Activated CD4-positive, CD25-positive, alpha-beta regulatory T cell treated with anti-CD3 and anti-CD28 coated beads, Interleukin-2, amount 50 U/mL, for 72 hours (primary cell): ENCODE results near the gene PPEF2.
"Not testable (repeated sequence)": the region's sequence is repeated elsewhere in the genome, so short reads cannot be mapped to it uniquely, and the experiment has no call there.

Source experiments
- DNase-seq: peaks from one replicate; pipeline ENCODE4 v3.0.0; 2021

Gene PPEF2, protein sequence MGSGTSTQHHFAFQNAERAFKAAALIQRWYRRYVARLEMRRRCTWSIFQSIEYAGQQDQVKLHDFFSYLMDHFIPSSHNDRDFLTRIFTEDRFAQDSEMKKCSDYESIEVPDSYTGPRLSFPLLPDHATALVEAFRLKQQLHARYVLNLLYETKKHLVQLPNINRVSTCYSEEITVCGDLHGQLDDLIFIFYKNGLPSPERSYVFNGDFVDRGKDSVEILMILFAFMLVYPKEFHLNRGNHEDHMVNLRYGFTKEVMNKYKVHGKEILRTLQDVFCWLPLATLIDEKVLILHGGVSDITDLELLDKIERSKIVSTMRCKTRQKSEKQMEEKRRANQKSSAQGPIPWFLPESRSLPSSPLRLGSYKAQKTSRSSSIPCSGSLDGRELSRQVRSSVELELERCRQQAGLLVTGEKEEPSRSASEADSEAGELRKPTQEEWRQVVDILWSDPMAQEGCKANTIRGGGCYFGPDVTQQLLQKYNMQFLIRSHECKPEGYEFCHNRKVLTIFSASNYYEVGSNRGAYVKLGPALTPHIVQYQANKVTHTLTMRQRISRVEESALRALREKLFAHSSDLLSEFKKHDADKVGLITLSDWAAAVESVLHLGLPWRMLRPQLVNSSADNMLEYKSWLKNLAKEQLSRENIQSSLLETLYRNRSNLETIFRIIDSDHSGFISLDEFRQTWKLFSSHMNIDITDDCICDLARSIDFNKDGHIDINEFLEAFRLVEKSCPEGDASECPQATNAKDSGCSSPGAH

GRCh38 chr4:75902352-75902751 lies at the start of gene PPEF2:
Gene PPEF2 (minus strand): TSS chr4:75902452. CDS start chr4:75896325, 6,127 bp downstream.
- DNase-seq = no peak

DNA sequence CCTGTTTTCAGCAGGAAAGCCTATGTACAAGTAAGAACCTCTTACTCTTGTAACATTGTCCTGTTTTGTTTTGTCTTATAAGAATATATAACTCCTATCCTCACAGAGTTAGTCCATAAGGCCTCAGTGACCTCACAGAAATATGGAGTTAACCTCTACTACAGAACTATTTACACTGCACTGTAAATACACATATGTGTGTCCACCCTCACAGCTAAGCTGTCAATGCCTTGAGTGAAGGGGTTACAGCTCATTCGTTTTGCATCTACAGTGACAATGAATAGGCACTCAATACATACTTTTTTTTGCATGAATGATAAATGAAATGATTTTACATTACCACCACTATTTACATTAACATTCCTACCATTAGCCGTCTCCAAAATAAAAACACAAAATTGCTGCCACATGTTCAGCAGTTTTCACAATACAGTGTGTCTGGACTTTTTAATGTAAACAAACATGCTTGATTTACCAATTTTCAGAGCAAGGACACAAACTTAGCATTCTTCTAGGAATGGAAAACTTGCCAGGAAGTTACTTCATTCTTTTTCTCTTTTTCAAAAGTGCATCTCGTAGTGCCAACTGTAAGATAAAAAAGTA lies 48.1 kb upstream of the PPEF2 start:
- DNase-seq = no peak

DNA sequence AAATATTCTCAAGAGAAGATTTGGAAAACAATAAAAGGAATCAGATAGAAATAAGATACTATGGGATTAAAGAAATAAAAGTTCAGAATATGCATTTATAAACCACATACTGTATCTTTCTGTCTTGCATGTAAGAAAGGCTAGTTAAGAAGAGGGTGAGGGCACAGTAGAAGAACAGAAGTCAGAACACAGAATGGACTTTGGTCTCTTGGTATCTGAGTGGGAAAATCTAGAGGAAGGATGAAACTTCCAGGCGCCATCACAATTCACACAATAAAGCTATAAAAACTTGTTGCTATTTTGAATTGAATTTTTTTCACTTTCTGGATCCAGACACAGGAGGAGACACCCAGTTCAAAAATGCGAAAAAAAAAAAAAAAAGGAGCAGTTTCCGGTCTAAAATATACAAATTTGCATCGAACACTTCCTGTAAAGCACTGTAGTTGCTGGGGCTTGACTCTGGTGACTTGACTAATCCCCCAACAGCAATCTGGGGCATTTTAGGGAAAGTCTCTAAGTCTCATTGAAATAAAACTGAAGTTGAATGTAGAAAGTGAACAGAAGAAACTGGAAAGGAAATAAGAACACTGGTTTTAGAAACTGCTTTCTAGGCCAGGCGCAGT lies 46.7 kb upstream of the PPEF2 start:
- no peak for DNase-seq

- peak; percentile 82 for DNase-seq
These were observed 38.5 kb upstream of the PPEF2 start, which contains the start of gene NAAA for GRCh38 chr4:75940692-75941253. Gene NAAA (minus strand): TSS chr4:75941013. CDS start chr4:75940949, 64 bp downstream.

DNA sequence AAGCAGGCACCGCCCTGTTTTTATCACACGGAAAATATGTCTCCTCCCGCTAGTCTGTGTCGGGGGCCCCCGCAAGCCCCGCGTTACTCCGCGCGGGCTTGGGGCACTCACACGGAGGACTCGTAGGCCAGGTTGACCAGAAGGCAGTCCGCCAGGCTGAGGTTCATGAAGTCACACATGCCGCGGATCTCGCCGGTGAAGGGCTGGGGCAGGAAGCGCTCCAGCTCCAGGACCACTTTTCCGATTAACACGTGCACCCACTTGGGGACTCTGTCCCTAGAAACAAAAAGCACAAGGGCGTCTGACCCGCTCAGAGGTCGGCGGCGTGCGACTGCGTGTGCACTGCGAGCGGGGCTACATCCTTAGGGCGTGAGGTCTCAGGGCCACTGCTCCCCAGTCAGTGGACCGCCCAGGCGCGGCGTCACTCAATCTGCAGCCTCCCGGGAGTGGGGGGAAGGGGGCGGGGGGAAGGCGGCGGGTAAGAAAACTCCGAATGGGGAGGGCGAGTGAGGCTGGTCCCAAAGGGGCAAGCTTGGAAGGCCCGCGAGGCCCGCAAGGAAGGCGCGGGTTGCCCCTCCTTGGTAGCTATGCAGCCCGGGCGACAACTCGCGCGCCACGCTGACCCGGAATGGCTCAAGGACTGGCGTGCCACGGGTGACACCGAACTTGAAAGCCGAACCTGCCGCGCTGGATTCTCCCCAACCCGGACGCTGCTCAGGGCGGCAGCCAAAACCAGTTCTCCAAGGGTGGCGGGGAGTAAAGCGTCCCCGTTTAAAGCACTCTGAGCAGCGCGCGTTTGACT lies 37.8 kb upstream of the PPEF2 start:
- DNase-seq = peak; percentile 68

GRCh38 chr4:75935628-75936027 lies 33.4 kb upstream of the PPEF2 start:
- DNase-seq = no peak

- no peak for DNase-seq
These were observed 27.9 kb upstream of the PPEF2 start for GRCh38 chr4:75930152-75930551.

GRCh38 chr4:75924916-75925315 lies 22.7 kb upstream of the PPEF2 start:
- not testable (repeated sequence) for DNase-seq

GRCh38 chr4:75924309-75924827 lies 22.1 kb upstream of the PPEF2 start:
- no peak for DNase-seq

- no peak for DNase-seq
These were observed 20.3 kb upstream of the PPEF2 start for GRCh38 chr4:75922588-75922987.

DNA sequence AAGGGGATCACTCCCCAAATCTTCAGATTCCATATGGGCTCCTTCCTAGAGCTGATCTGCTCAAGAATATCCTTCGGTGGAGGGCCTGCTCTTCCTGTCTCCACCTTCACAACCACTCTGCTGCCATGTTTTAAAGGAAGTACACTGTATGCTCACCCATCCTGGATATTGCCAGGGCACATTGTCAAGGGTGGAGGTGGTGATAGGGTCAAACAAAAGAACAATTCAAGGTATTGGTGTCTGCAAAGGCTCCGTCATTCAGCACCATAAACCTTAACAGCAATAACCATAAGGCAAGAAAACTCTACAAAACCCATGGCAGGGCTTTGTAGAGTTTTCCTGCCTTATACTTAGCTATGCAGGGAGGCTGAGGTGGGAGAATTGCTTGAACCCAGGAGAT lies 19.7 kb upstream of the PPEF2 start:
- no peak for DNase-seq

GRCh38 chr4:75920327-75920726 lies 18.1 kb upstream of the PPEF2 start:
- DNase-seq = no peak

DNA sequence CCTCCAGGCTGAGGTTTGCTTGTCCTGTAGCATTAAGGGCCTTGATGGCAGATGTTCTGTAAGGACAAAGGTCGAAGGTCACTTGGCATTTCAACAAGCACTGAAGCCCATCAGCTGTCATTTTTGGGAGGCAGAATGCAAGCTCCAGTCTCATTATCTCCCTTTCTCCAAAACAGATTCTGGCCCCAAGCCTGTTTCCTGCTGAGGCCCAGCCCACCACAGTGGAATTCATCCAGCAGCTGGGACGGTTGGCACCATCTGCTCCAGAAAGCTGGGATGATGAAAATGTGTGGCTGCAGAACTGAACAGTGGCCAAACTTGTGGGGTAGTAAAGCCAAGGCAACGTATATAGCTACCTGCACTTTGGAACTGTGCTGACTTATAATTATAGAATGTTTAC lies 17.7 kb upstream of the PPEF2 start:
- no peak for DNase-seq

DNA sequence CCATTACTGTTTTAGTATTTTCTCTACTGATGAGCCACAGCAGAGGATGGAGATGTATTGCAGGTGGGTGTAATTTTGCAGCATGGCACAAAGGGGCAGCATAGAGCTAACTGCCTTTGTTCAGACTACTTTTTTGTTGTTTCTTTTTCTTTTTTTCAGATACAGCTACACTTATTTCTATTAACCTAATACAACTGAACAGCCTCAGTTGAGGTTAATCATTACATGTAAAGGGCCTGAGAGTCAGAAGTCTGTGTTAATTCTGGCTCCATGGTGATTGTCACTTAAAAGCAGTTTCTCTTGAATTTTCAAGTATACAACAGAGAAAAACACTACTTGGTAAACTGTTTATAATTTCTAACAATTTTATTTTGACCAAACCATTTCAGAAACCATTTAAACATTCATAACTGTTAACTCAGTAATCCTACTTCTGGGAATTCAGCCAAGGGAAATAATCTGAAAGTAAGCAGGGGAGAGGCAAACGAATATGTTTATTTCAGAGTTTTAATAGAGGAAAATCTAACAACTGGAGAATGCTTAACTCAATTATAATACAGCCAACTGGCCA lies 13.9 kb upstream of the PPEF2 start:
- DNase-seq = no peak

GRCh38 chr4:75912968-75913367 lies 10.7 kb upstream of the PPEF2 start:
- DNase-seq = no peak

- not testable (repeated sequence) for DNase-seq
These were observed 8.6 kb upstream of the PPEF2 start for GRCh38 chr4:75910831-75911230.

DNA sequence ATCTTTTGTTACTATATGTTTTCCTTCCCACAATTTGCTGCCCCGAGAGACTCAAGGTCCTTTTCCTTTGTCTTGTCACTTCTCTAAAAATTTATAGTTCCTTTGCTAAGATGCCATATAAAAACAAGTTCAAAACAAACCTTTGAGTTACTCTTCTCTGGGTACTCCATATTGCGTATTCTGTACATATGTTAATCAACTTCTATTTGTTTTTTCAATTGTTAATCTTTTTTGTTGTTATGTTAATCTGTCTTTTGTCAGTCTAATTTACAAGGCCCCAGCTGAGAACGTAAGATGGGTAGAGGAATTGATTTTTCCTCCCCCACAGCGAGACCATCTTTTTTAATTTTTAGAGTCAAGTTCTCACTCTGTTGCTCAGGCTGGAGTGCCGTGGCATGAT lies 7.2 kb upstream of the PPEF2 start:
- DNase-seq = no peak

GRCh38 chr4:75908555-75908954 lies 6.3 kb upstream of the PPEF2 start:
- DNase-seq = no peak

DNA sequence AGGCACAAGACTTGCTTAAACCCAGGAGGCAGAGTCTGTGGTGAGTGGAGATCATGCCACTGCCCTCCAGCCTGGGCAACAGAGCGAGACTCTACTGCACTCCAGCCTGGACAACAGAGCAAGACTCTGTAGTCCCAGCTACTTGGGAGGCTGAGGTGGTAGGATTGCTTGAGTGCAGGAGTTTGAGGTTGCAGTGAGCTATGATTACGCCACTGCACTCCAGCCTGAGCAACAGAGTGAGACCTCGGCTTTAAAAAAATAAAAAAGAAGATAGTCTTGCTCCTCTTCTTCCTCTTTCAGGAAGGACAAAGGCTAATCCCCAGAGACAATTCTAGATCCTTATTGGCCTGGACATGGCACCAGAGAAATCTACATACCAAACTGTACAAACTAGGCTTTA lies 5.7 kb upstream of the PPEF2 start:
- DNase-seq = no peak

- DNase-seq = no peak
These were observed 1.8 kb upstream of the PPEF2 start for GRCh38 chr4:75904076-75904475.

GRCh38 chr4:75898536-75898935 lies 3.7 kb downstream of the PPEF2 start:
- DNase-seq = no peak
